DOHH2 (cell line): Measurements from ENCODE around the gene MRPL57.

Experiments used
- H3F3A ChIP-seq: fragments of 200-600 bp; sonication (generic), shearing (Covaris generic); 2 replicates; pipeline ENCODE4 v1.6.0; 2016; ENCODE audit warnings: antibody characterized with exemption, mild to moderate bottlenecking; ENCODE audit not compliant: control insufficient read depth, insufficient read depth
- H3K27ac ChIP-seq: fragments of 200-600 bp; sonication (generic); 2 replicates; pipeline ENCODE4 v1.5.1; 2014; ENCODE audit warnings: low read depth, mild to moderate bottlenecking, low read length, moderate library complexity
- H3K27me3 ChIP-seq: fragments of 200-600 bp; sonication (generic); 2 replicates; pipeline ENCODE4 v1.6.1; 2014; ENCODE audit warnings: mild to moderate bottlenecking, low read length, mixed read lengths; ENCODE audit not compliant: control insufficient read depth
- H3K36me3 ChIP-seq: fragments of 200-600 bp; sonication (generic); 2 replicates; pipeline ENCODE4 v1.6.1; 2014; ENCODE audit warnings: mild to moderate bottlenecking, low read length, moderate library complexity, mixed read lengths; ENCODE audit not compliant: control insufficient read depth
- H3K4me1 ChIP-seq: fragments of 200-600 bp; sonication (generic); 2 replicates; pipeline ENCODE4 v1.6.1; 2014; ENCODE audit warnings: mild to moderate bottlenecking, low read length, mixed read lengths; ENCODE audit not compliant: control insufficient read depth
- H3K4me2 ChIP-seq: fragments of 200-600 bp; sonication (generic); 2 replicates; pipeline ENCODE4 v1.6.0; 2014; ENCODE audit warnings: mild to moderate bottlenecking, low read length, moderate library complexity
- H3K4me3 ChIP-seq: fragments of 200-600 bp; sonication (generic); 2 replicates; pipeline ENCODE4 v1.5.1; 2014; ENCODE audit warnings: mild to moderate bottlenecking, low read length, mixed read lengths
- H3K79me2 ChIP-seq: fragments of 200-600 bp; sonication (generic); 2 replicates; pipeline ENCODE4 v1.6.1; 2014; ENCODE audit warnings: mild to moderate bottlenecking, low read length, mixed read lengths; ENCODE audit not compliant: control insufficient read depth
- H3K9me2 ChIP-seq: fragments of 200-600 bp; sonication (generic); replicated peaks from 2 replicates; pipeline ENCODE4 v1.6.1; 2014; ENCODE audit warnings: mild to moderate bottlenecking, low read length, mixed read lengths; ENCODE audit not compliant: control insufficient read depth
- H3K9me3 ChIP-seq: fragments of 200-600 bp; sonication (generic); 2 replicates; pipeline ENCODE4 v1.6.1; 2014; ENCODE audit warnings: antibody characterized with exemption, low read length, mixed read lengths; ENCODE audit not compliant: control insufficient read depth, insufficient read depth
- H4K20me1 ChIP-seq: fragments of 200-600 bp; sonication (generic); 2 replicates; pipeline ENCODE4 v1.6.0; 2014; ENCODE audit warnings: low read depth, mild to moderate bottlenecking, antibody characterized with exemption, low read length, moderate library complexity; ENCODE audit not compliant: control insufficient read depth, insufficient read depth
- CTCF ChIP-seq: fragments of 200-600 bp; sonication (generic); IDR thresholded peaks from one replicate; pipeline ENCODE4 v1.5.1; 2014; ENCODE audit warnings: antibody characterized with exemption, mild to moderate bottlenecking, low read depth, low read length; ENCODE audit not compliant: poor library complexity, severe bottlenecking
- EZH2phosphoT487 ChIP-seq: fragments of 200-600 bp; sonication (generic); IDR thresholded peaks from 2 replicates; pipeline ENCODE4 v1.6.1; 2017; ENCODE audit warnings: borderline replicate concordance, mild to moderate bottlenecking, antibody characterized with exemption, low read length, moderate library complexity, mixed read lengths

The MRPL57 gene

GRCh38 chr13:21148557-21149258, 27.8 kb upstream of the MRPL57 start:
- Histone ChIP-seq H4K20me1 (peaks cover 14% of the 10 kb centered on the region; the same call in 1 of the 2 replicates), H3F3A (peaks cover 37% of the 10 kb centered on the region), H3K27ac (no peak overlapping the region), H3K79me2 (peaks cover 29% of the 10 kb centered on the region), H3K27me3 (no peaks in the 10 kb centered on the region), H3K4me2 (no peak overlapping the region), H3K4me1 (peaks cover 15% of the 10 kb centered on the region), H3K36me3 (peaks cover 55% of the 10 kb centered on the region), H3K4me3 (no peak overlapping the region), H3K9me3 (no peaks in the 10 kb centered on the region), H3K9me2 (no peaks in the 10 kb centered on the region)
- TF ChIP-seq CTCF = no peak
- TF ChIP-seq EZH2phosphoT487 = no peak

- no peak overlapping the region for H3K4me2 ChIP-seq
- TF ChIP-seq EZH2phosphoT487 (no peak), CTCF (no peak)
- H3K27me3 ChIP-seq = no peaks in the 10 kb centered on the region
- no peak overlapping the region for H3K4me3 ChIP-seq
- H3F3A ChIP-seq = peaks cover 37% of the 10 kb centered on the region
- H3K79me2 ChIP-seq = peaks cover 21% of the 10 kb centered on the region
- H4K20me1 ChIP-seq = peaks cover 14% of the 10 kb centered on the region; the same call in 1 of the 2 replicates
- no peaks in the 10 kb centered on the region for H3K9me3 ChIP-seq
- H3K27ac ChIP-seq = no peak overlapping the region
- no peaks in the 10 kb centered on the region for H3K9me2 ChIP-seq
- peaks cover 15% of the 10 kb centered on the region for H3K4me1 ChIP-seq
- peaks cover 54% of the 10 kb centered on the region for H3K36me3 ChIP-seq
Measured at GRCh38 chr13:21149568-21149967, 26.9 kb upstream of the MRPL57 start.

GRCh38 chr13:21150013-21150412, 26.4 kb upstream of the MRPL57 start:
- no peak overlapping the region for H3K4me2 ChIP-seq
- peaks cover 15% of the 10 kb centered on the region for H3K4me1 ChIP-seq
- H3K9me3 ChIP-seq = no peaks in the 10 kb centered on the region
- no peak overlapping the region for H3K27ac ChIP-seq
- H3K4me3 ChIP-seq = no peak overlapping the region
- no peak for TF ChIP-seq CTCF
- TF ChIP-seq EZH2phosphoT487 = no peak
- peaks cover 54% of the 10 kb centered on the region for H3K36me3 ChIP-seq
- H3F3A ChIP-seq = peaks cover 37% of the 10 kb centered on the region
- no peaks in the 10 kb centered on the region for H3K27me3 ChIP-seq
- peaks cover 16% of the 10 kb centered on the region for H3K79me2 ChIP-seq
- no peaks in the 10 kb centered on the region for H3K9me2 ChIP-seq
- peaks cover 14% of the 10 kb centered on the region; the same call in 1 of the 2 replicates for H4K20me1 ChIP-seq
